Nucleus accumbens (tissue), 56 donors: ENCODE measurements around the gene PRKG1.

Experiments used
- DNase-seq, 56 donors: peaks; one replicate each; lab custom pipeline; 2025; lab: John Stamatoyannopoulos, UW

PRKG1 gene

DNA sequence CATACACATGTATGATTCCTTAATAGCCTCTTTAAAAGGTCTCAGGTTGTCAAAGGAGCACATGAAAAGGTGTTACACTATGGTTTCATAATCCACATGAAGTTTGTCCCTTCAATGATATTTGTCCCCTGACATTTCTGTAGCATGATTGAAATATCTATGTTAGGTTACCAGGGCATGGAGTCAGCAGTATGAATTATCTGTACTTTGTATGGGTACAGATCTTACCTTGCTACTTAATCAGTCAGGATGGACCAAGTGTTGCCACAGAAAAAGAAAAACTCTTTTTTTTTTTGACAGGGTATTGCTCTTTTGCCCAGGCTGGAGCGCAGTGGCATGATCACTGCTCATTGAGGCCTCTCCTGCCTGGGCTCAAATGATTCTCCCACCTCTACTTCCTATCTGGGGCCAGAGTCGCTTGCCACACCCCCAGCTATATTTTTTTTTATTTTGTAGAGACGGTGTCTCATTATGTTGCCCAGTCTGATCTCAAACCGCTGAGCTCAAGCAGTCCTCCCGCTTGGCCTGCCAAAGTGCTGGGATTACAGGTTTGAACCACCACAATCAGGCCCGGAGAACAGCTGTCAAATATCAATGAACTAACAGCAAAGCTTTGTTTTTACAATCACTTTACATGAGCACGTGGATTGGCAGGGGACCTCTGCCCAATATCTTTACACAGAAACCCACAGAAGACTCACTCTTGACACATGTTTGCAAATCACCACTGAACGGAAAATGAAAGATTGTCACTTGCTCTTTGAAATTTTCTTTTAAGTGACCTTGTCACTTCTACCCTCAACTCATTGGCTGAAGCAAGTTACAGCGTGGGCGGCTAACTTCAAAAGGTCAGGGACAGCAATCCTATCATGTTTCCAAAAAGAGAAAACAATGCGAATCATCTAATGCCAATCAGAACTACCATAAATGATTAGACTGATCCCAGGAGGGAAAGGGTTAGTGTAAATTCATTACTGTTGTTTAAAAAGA lies 140.2 kb downstream of the PRKG1 start:
- no peak for DNase-seq

DNA sequence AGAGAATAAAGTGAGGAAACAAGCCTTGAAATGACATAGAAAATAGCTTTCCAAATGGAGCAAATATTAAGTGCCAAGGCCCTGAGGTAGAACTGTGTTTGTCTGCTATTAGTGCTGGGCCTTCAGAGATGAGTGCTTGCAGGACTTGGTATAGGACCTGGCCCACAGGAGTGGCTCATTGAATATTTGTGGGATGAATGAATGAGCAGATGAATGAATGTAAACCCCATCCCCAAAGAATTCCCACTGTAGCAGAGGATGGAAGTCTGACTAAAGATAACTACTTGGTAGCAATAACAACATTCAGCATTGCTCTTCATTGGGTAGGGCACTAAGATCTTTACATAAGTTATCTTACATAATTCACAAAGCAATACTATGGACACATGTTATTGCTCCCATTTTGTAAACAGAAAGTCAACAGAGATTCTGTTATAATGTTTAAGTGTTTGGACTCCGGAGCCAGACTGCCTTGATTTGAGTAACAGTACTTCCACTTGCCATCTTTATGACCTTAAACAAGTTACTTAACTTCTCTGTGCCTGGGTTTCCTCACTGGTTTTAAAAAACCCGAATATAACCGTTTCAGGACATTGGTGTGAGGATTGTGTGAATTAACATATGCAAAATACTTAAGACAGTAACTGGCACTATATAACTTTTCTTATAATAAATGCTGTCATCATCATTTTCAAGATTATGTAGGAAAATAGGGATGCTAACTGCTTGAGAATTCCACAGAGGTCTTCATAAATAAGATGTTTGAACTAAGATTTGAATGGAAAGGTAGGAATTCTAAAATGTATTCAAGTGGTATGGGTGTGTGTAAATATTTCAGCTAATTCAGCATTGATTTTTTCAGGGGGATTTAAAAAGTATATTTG lies 141.9 kb downstream of the PRKG1 start:
- DNase-seq = no peak

DNA sequence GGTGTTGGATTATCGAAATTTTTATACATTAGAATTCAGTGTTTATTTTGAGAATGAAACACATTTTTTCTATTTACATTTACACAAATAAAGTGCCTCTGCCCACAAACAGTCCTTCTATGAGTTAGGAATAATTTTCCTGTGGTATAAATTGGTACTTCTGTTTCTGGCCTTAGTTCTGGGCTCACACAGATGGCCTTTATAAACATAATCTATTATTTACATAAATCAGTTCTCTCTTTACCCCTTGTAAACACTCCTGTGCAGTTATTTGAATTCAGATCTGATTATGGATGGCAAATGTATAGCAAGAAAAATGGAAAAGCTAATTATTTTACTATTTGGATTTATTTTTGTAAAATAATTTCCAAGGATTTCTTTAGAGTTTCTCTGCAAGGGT lies 143.2 kb downstream of the PRKG1 start:
- DNase-seq = no peak

DNA sequence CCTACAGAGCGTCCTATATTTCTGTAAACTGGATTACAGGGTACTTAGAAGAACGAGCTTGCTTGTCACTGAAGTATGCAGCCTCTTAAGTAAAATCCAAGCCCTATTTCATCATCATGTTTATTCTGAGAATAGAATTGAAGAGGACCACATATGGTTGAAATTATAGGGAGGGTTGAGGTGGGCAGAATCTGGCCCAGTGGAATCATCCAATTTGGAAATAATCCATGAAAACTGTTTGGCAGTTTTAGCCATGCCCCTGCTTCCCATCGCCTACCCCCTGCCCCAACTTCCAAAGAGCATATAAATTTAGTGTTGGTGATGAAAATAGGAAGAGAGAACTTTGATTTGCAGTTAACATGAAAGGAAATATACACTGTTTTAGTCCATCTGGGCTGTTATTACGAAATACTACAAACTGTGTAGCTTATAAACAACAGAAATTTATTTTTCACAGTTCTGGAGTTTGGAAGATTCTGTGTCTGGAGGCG lies 150.4 kb downstream of the PRKG1 start:
- no peak for DNase-seq

DNA sequence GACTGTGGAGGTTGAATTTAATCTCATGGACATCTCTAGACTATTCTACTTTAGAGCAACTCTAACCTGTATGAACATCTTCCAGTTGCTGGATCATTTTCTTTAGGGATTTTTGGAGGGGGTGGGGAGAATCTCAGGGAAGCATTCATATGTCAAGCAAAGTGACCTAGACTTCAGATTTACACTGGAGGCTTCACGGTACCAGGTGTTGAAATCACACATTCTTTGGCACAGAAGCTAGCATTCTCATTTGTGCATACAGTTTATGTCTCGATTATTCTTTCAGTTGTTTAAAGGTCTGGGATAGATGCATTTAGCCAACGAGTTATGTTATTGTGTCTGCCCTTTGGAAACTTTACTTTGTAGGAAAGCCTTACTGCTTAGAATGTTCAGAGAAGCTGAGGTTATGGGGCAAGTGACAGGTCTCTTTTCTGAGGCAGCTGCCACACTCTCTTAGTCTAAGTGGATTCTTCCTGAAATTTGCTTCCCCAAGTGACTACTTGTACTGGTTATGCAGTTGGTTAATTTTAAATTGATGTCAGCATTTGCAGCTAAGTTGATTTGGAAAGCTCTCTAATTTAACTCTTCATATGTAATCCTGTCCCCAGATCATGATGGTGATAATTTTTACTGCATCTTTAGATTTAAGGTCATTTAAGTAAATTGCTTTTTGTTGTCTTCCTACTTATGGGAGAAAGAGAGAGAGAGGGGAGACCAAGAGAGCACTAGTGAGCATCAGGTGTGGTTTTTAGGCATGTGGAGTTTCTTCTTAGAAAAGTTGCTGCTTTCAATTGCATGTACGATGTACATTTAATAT lies 153.8 kb downstream of the PRKG1 start:
- no peak for DNase-seq

DNA sequence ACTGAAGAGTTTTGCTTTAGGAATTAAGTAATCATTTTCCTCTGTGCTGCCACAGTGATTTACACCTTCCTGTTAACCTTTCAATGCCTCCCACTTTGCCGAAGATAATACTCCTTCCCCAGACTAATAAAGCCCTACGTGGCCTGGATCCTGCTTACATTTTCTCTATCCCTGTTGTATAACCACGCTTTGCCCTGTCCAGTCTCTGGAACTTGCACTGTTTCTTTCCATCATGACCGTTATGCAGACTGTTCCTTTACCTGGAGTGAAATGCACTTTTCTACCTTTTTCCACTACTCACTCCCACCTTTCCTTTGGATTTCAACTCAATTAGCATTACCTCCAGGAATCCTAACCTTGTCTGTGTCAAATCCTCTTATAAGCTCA lies 154.4 kb downstream of the PRKG1 start:
- DNase-seq = no peak

DNA sequence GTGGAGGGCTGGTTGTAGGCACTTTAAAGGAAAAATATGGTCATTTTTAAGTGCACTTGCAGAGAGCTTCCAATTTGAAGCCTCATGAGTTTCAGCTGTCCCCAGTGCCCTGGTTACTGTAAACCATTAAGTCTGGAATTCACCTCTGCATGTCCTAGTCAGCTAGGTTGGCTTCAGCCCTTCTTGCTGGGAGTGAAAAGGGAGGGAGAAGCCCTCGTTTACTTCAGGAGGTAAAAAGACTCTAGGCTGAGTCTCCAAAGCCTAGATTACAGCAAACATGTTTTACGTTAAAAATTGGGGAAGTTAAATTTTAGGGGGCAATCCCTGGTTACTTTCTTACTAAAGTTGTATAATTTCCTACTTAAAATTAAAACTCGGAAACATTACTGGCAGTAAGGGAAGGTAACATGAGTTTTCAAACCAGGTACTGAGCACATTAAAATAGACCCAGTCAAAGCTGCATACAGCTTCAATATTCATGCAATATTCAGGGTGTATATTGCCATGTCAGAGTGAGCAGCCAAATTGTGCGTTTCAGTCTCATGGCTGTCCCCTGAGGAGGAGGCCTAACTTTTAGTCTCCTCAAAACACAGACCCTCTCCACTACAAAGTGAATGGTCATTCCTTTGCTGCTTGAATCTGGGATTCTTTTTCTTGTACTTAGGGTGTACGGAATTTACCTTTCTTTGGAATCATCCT lies 156.7 kb downstream of the PRKG1 start:
- DNase-seq = no peak

DNA sequence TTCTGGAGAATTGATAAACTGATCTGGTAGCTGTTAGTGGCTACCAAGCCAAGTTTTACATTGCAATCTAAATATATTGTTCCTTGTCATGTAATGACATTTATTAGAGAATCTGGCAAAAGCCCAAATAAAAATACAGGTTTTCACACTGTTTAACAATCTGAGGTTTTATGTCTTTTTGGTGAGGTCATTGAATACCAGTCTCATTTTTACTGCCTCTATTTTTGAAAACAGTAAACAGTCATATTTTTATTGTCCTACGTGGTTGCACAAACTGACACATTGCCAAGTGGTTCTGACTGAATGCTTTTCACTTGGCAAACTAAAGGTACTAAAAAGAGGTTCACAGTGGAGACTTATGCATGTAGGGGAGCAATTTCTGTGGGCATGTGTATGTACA lies 157.5 kb downstream of the PRKG1 start:
- DNase-seq = no peak

DNA sequence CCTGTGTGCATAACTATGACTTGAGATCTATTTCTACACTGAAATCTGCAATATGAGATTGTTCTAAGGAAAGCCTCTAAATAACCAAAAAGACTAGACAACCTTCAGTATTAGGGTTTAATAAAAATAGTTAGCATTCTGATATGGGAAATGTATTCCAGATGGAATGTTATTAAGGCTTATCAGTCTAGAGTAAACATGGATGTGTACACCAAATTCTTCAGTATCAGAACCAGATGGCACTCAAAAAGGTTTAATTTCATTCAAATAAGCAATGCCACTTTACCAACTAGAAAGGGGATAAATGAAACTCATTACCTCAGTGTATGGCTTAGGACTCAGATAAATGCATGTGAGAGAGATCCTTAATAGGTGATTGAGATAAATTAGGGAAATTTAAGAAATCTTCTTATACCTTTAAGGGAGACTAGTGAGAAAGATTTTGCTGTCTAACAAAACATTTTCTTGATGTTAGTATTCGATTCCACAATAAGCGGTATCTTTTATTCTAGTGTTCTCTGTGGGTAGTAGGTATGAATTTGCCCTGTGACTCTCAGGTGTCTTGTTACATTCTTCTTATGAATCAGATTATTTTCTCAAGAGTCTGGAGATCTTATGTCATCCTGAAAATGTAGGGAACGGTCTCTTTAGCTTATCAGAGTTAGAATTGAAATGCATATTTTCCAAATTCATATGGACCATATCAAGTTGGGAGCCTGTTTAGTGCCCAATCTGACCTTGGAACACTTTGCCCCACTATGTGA lies 159.2 kb downstream of the PRKG1 start:
- DNase-seq = no peak

DNA sequence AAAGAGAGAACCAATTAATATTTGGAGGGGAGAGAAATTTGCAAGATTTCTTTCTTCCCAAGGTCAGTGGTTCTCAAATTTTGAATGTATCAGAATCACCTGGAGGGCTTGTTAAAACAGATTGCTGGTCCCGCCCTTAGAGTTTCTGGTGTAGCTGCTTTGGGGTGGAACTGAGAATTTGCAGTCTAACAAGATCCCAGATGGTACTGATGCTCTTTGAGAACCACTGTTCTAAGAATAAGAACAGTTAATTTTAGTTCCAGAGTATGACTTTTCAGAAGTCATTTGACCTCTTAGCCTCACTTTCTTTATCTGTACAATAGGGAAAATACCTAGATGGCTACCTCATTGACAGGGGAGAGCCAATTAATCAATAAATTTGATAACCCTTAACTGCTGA lies 161.6 kb downstream of the PRKG1 start:
- no peak for DNase-seq

DNA sequence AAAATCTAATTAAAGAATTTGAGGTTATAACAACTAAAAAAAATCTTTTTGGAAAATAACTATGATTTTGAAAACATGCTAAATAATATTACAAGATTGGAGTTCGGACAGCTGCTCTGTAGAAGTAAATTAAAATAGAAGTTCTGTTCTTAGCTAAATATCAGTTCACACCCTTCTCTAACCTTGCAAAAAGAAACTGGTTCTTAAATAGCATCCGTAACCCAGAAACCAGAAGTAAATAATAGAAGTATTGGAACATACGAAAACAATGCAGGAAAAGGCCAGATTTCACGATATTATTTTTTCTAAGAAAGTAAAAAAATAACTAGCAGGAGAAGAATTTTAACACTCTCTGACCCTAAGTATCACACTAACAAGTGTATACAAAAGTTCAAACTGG lies 164.7 kb downstream of the PRKG1 start:
- no peak for DNase-seq

DNA sequence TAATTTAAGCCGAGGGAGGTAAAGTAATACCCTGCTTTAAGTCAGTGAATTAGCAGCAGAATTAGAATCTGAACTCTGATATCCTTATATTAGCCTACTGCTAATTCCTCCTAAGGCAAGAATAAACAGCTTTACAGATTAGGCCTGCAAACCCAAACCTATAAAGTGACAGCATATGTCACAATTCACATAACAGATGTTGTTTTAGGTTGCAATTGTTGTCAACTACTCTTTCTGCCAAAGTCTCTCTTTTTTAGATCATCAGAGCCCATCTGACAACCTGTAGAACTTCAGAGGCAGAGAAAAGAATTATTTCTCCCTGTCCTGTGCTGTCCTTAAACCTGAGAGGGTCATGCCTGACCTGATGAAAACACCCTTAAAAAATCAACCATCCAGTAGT lies 167.2 kb downstream of the PRKG1 start:
- DNase-seq = no peak

DNA sequence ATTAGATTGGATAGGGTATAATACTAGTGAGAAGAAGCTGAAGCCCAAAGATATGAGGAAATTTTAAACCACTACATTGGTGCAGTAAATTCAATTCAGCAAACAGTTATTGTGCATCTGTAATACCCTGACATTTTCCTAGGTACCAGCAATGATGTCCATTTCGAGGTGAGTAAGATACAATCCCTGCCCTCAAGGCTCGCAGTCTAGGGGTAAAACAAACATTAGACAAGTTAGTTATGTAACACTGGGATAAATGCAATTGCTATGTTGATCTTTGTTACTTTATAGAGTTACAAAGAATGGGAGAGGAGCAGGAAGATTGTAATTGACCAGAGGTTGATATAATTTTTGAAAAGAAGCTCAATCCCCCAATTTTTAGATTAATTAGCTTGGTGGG lies 168.1 kb downstream of the PRKG1 start:
- no peak for DNase-seq

DNA sequence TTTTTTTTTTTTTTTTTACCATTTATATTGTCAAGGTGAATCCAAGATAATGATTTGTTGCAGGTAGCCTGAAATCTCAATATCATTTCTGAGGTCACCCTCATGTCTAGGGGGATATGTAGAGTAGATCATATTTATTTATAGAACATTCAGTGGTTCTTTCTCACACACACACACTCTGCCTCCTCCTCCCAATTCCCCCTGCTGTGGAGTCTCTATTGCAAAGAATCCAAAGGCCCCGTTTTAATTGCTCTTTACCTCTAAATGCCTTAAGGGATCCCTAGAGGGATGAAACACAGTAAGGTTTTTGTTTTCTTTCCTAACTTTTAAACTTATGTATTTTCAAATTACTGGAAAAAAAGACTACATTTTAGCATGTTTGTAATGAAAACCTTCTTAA lies 170.0 kb downstream of the PRKG1 start:
- no peak for DNase-seq

DNA sequence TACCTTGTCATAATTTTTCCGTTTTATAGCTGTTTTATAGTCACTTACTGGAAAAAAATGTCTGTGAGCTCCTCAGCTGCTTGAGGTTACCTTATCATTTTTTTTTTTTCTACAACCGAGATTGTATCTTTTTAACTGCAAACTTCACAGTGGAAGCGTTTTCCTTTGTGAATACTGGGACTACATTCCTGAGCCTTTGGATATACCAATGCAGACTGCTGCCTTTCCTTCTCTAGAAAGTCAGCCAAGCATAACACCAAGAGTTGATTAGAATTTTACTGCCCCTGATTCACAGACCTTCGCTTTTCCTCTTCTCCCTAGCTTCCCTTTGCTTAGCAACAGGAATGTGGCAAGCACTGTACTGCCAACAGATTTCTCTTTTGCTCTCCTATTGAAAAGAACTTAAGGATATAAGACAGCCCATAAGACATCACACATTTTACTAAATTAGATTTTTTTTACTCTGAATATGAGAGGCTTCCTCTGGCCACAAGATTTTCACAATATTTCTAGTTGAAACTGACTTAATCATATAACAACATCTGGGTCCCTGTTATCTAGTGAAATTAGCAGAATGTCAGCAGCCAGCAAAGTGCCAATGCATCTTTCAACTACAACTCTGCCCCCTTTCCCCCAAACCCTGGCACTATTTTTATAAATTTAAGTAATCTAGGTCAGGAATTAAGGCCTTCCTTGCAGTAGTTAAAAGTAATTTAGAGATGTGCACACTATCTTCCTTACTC lies 170.6 kb downstream of the PRKG1 start:
- peak in 2 of 56 donors; percentile 0 to 16 for DNase-seq

DNA sequence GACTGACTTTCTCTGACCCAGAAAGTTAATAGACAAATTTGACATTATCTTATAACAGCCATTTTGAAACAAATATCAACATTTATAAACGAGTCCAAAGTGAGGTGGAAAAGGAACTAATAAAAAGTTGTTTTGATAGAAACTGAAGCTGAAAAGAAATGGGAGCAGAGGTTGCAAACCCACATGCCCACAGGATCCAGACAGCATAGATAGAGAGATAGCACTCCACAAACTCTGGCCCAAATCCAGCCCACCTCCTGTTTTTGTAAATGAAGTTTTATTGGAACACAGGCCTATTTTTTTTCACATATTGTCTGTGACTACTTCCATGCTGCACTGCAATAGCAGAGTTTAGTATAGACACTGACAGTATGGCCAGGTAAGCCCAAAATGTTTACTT lies 171.9 kb downstream of the PRKG1 start:
- DNase-seq = no peak

DNA sequence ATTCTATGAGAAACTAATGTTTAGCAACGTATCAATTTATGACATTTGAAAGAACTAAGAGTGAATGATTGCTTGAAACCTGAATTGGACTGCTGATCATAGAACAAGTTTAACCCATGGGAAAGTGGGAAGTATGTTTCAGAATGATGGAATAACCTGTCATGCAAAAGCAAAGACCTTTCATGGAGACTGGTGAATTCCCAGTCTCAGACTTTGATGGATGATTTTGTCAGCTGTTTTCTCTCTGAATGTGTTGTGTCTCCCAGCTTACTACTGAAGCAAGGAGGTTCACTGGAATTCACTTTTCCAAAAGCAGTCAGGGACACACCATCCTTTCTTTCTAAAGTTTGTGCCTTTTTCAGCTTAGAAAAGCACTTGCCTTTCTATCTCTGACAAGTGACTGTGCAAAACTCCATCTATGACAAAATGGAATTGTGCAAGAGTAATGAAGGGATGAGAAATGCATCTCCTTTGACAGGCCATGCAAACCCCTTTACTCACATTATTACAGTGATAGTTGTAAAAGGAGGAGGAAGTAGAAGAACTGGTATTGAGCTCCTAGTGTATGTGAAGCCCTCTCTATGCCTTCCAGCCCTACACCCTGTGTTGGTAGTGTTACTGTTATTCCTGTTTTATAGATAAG lies 176.1 kb downstream of the PRKG1 start:
- no peak for DNase-seq

DNA sequence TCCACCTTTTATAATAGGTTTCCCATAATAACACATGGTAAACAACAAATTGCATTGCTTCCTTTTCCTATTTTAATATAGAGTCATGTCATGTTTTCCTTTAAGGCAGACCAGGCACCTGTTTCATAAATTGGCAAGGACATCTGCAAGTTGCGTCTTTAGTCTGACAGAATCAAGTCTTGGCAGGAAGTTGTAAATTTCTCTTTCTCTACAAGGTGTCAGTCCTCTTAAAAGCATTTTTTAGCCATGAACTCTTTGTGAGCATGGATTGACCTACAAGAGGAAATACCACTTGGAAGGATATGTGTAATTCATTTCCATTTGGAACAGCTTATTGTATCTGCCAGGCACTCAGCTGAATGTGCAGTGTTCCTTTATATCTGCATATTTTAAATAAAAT lies 176.8 kb downstream of the PRKG1 start:
- no peak for DNase-seq
